Smooth muscle cell (in vitro differentiated cells): ENCODE measurements around the gene RAD21L1. TPM values are rescaled to one million over a fixed set of nuclear protein-coding genes. Genes with fewer than 3 reads are reported as not detected.

Experiments used
- DNase-seq: peaks from one replicate; lab custom pipeline; 2025; ENCODE audit not compliant: unreplicated experiment; lab: John Stamatoyannopoulos, UW
- H2AFZ ChIP-seq: fragments of 200-600 bp; sonication (generic); 2 replicates; pipeline ENCODE4 v1.6.0; 2016; ENCODE audit warnings: antibody characterized with exemption, low read depth, mild to moderate bottlenecking
- H3F3A ChIP-seq: fragments of 200-600 bp; sonication (generic); 2 replicates; pipeline ENCODE4 v1.6.0; 2017; ENCODE audit warnings: antibody characterized with exemption, low read depth
- H3K27ac ChIP-seq: fragments of 200-600 bp; sonication (generic); 2 replicates; pipeline ENCODE4 v1.5.1; 2016; ENCODE audit warnings: low read depth, mild to moderate bottlenecking
- H3K27me3 ChIP-seq: fragments of 200-600 bp; sonication (generic); 2 replicates; pipeline ENCODE4 v1.6.1; 2016; ENCODE audit warnings: low read depth, mild to moderate bottlenecking
- H3K36me3 ChIP-seq: fragments of 200-600 bp; sonication (generic); 2 replicates; pipeline ENCODE4 v1.5.1; 2016; ENCODE audit warnings: low read depth
- H3K4me1 ChIP-seq: fragments of 200-600 bp; sonication (generic); 2 replicates; pipeline ENCODE4 v1.5.1; 2016; ENCODE audit warnings: low read depth
- H3K4me2 ChIP-seq: fragments of 200-600 bp; sonication (generic); 2 replicates; pipeline ENCODE4 v1.6.0; 2016; ENCODE audit warnings: mild to moderate bottlenecking
- H3K4me3 ChIP-seq: fragments of 200-600 bp; sonication (generic); 2 replicates; pipeline ENCODE4 v1.5.1; 2016; ENCODE audit warnings: mild to moderate bottlenecking
- H3K79me2 ChIP-seq: fragments of 200-600 bp; sonication (generic); 2 replicates; pipeline ENCODE4 v1.6.0; 2016; ENCODE audit warnings: low read depth, mild to moderate bottlenecking
- H3K9ac ChIP-seq: fragments of 200-600 bp; sonication (generic); 2 replicates; pipeline ENCODE4 v1.6.0; 2016; ENCODE audit warnings: low read depth
- H3K9me3 ChIP-seq: fragments of 200-600 bp; sonication (generic); replicated peaks from 2 replicates; pipeline ENCODE4 v1.5.1; 2016; ENCODE audit warnings: low read depth
- H4K20me1 ChIP-seq: fragments of 200-600 bp; sonication (generic); 2 replicates; pipeline ENCODE4 v1.6.0; 2016; ENCODE audit warnings: low read depth
- CTCF ChIP-seq: fragments of 200-600 bp; sonication (generic); IDR thresholded peaks from 2 replicates; pipeline ENCODE4 v1.5.1; 2017; ENCODE audit warnings: borderline replicate concordance, mild to moderate bottlenecking, antibody characterized with exemption; ENCODE audit not compliant: insufficient read depth, poor library complexity, severe bottlenecking
- WGBS: methylation state at CpG from one replicate; pipeline ENCODE4 v1.1.7; 2016; ENCODE audit warnings: low lambda C conversion rate; 5-methylcytosine and 5-hydroxymethylcytosine counted together
- polyA plus RNA-seq: library from polyadenylated mRNA; unstranded; fragments of >200 nt; fragmentation: Nextera tagmentation; extraction: Ambion mirVana; gene quantifications from 2 replicates; pipeline ENCODE4 v1.2.1, GENCODE V29; 2016
- total RNA-seq: library from RNA; depleted of rRNA; stranded (reverse); fragments of >200 nt; gene quantifications from 2 replicates; pipeline ENCODE4 v1.2.3, GENCODE V29; 2014

RAD21L1 gene
- total and polyA plus RNA-seq, 2 experiments from 2014 or later = not detected

- Histone ChIP-seq H3K4me1 (peaks cover 7% of the 10 kb centered on the region), H3K79me2 (no peaks in the 10 kb centered on the region), H3K4me2 (no peak overlapping the region), H2AFZ (no peak overlapping the region), H3K27me3 (no peaks in the 10 kb centered on the region), H3K36me3 (no peaks in the 10 kb centered on the region), H3K9ac (no peak overlapping the region), H3F3A (no peaks in the 10 kb centered on the region), H3K4me3 (no peak overlapping the region), H3K9me3 (no peaks in the 10 kb centered on the region), H4K20me1 (no peaks in the 10 kb centered on the region), H3K27ac (no peak overlapping the region)
- 91% methylated on average over 31 of the region's 31 CpGs for WGBS
- no peak for TF ChIP-seq CTCF
- DNase-seq = no peak
Measured at GRCh38 chr20:1304710-1305515, 79.1 kb downstream of the RAD21L1 start.

Other genes starting within 250 kb of the RAD21L1 start
- 0.22 and 1.3 TPM in 2 replicates for gene RSPO4, start 223.7 kb upstream of the RAD21L1 start, total RNA-seq
- 5.0 and 7.5 TPM in 2 replicates for gene RSPO4, start 223.7 kb upstream of the RAD21L1 start, polyA plus RNA-seq
- 110 and 246 TPM in 2 replicates for gene PSMF1, start 107.4 kb upstream of the RAD21L1 start, total RNA-seq
- gene PSMF1, start 107.4 kb upstream of the RAD21L1 start, polyA plus RNA-seq = 120 and 148 TPM in 2 replicates
- 0.94 and 3.0 TPM in 2 replicates for gene TMEM74B, start 41.1 kb upstream of the RAD21L1 start, total RNA-seq
- 0.72 TPM in 1 of 2 replicates, not detected in the other for gene TMEM74B, start 41.1 kb upstream of the RAD21L1 start, polyA plus RNA-seq
- gene C20orf202, start 22.6 kb upstream of the RAD21L1 start, total RNA-seq = not detected in 2 replicates
- gene C20orf202, start 22.6 kb upstream of the RAD21L1 start, polyA plus RNA-seq = not detected in 2 replicates
- gene SNPH, start 40.2 kb downstream of the RAD21L1 start, total RNA-seq = 3.0 and 3.2 TPM in 2 replicates
- gene SNPH, start 40.2 kb downstream of the RAD21L1 start, polyA plus RNA-seq = 3.0 and 3.1 TPM in 2 replicates
- gene SDCBP2, start 103.1 kb downstream of the RAD21L1 start, total RNA-seq = 2.9 and 3.6 TPM in 2 replicates
- 2.6 and 4.7 TPM in 2 replicates for gene SDCBP2, start 103.1 kb downstream of the RAD21L1 start, polyA plus RNA-seq
- 137 and 184 TPM in 2 replicates for gene FKBP1A, start 167.0 kb downstream of the RAD21L1 start, total RNA-seq
- 150 and 163 TPM in 2 replicates for gene FKBP1A, start 167.0 kb downstream of the RAD21L1 start, polyA plus RNA-seq
- gene NSFL1C, start 240.8 kb downstream of the RAD21L1 start, total RNA-seq = 22.4 and 31.8 TPM in 2 replicates
- 82.9 and 92.4 TPM in 2 replicates for gene NSFL1C, start 240.8 kb downstream of the RAD21L1 start, polyA plus RNA-seq